Osteocyte (in vitro differentiated cells): Measurements from ENCODE around the gene AREL1. TPM values are rescaled to one million over a fixed set of nuclear protein-coding genes. Genes with fewer than 3 reads are reported as not detected.

Experiments used
- DNase-seq: peaks from one replicate; pipeline ENCODE4 v3.0.0; 2021; ENCODE audit warnings: mixed read lengths; ENCODE audit not compliant: unreplicated experiment; ENCODE audit errors: extremely low spot score
- H3K27ac Mint-ChIP-seq: one replicate; pipeline ENCODE4 v1.8.0; 2021; ENCODE audit warnings: mild to moderate bottlenecking, mixed read lengths; ENCODE audit not compliant: unreplicated experiment
- H3K27me3 Mint-ChIP-seq: one replicate; pipeline ENCODE4 v1.8.0; 2021; ENCODE audit warnings: mixed read lengths; ENCODE audit not compliant: unreplicated experiment
- H3K36me3 Mint-ChIP-seq: one replicate; pipeline ENCODE4 v1.8.0; 2021; ENCODE audit warnings: mixed read lengths; ENCODE audit not compliant: unreplicated experiment
- H3K4me1 Mint-ChIP-seq: one replicate; pipeline ENCODE4 v1.8.0; 2021; ENCODE audit warnings: mixed read lengths; ENCODE audit not compliant: unreplicated experiment
- H3K4me3 Mint-ChIP-seq: one replicate; pipeline ENCODE4 v1.8.0; 2021; ENCODE audit warnings: mild to moderate bottlenecking, moderate library complexity, mixed read lengths; ENCODE audit not compliant: unreplicated experiment
- H3K9me3 Mint-ChIP-seq: one replicate; pipeline ENCODE4 v1.8.0; 2021; ENCODE audit warnings: mixed read lengths; ENCODE audit not compliant: unreplicated experiment
- total RNA-seq: library from RNA; stranded (reverse); gene quantifications from 2 replicates; pipeline ENCODE4 v1.2.1, GENCODE V29; 2021
- TF ChIP-seq, protein P1 (sequence below): fragments of 200-600 bp; sonication (generic); IDR thresholded peaks from 2 replicates; pipeline ENCODE4 v1.5.0; 2021; ENCODE audit warnings: antibody characterized with exemption, mild to moderate bottlenecking, moderate library complexity

Gene AREL1
- total RNA-seq, 1 donor from 2014 or later: 45.6 TPM

DNA sequence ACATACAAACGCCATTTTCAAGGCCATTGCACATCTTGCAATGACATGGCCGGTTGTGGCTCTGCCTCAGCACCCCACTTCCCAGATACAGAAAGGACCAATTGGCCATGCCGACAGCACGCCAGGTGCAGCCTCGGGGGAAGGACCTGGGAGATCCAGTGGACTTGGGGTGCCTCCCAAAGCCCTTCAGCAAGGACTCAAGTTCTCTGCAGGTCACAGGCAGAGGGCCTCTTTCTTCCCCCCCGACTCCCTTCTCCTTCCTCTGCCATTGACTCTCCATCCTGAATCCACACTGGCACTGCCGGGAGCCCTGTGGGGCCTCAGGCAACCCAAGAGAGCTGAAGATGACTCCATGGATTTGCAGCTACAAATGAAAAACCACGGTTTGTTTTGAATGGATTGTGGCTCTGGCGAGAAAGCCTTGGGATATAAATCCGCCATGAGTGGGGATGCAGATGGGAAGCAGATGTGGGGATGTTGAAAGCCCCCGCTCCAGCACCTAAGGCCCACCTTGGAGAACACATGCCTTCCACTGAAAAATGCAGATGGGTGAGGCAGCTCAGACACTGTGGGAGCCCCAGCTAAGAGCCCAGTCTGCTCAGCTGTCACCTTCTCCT is 65.7 kb downstream of the AREL1 start:
- Mint-ChIP-seq H3K4me1 (peaks cover 57% of the 10 kb centered on the region), H3K36me3 (no peaks in the 10 kb centered on the region), H3K9me3 (no peaks in the 10 kb centered on the region), H3K27ac (peak overlapping the region; percentile 89), H3K4me3 (no peak overlapping the region), H3K27me3 (no peaks in the 10 kb centered on the region)
- DNase-seq: no peak
- TF ChIP-seq, protein P1, sequence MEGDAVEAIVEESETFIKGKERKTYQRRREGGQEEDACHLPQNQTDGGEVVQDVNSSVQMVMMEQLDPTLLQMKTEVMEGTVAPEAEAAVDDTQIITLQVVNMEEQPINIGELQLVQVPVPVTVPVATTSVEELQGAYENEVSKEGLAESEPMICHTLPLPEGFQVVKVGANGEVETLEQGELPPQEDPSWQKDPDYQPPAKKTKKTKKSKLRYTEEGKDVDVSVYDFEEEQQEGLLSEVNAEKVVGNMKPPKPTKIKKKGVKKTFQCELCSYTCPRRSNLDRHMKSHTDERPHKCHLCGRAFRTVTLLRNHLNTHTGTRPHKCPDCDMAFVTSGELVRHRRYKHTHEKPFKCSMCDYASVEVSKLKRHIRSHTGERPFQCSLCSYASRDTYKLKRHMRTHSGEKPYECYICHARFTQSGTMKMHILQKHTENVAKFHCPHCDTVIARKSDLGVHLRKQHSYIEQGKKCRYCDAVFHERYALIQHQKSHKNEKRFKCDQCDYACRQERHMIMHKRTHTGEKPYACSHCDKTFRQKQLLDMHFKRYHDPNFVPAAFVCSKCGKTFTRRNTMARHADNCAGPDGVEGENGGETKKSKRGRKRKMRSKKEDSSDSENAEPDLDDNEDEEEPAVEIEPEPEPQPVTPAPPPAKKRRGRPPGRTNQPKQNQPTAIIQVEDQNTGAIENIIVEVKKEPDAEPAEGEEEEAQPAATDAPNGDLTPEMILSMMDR: no peak

DNA sequence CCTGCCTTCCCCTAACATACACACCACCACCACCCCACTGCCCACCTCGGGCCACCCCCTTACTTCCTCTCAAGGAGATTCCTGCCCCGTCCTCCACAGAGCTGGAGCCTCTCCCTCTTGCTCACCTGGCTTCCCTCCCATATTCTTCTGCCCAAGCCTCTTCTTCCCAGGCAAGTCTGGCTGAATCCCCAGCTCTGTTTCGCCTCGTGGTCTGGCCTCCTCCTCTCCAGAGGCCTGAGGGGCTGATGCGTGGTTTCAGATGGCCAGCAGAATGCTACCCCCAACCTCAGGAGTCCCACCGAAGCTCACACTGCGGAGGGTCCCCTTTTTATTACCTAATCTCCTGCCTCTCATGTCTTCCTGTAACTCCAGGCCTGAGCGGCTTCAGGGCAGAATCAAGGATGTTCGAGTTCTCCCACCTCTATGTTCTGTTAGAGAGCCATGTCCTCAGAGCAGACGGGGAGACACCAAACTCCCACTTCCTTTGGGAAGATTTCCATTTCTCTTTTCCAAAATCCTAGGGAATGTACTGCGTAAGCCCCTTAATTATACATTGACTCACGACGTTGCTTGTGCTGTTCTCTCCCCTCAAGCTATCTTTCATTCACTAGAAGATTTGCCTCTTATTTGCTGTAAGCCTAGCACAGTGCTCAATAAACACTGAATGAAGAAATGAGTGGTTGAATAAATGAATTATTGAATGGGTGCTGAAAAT is 67.0 kb downstream of the AREL1 start:
- Mint-ChIP-seq H3K27me3 (no peaks in the 10 kb centered on the region), H3K4me3 (no peak overlapping the region), H3K9me3 (no peaks in the 10 kb centered on the region), H3K36me3 (no peaks in the 10 kb centered on the region), H3K4me1 (peaks cover 55% of the 10 kb centered on the region), H3K27ac (peak overlapping the region; percentile 10)
- no peak for DNase-seq
- TF ChIP-seq, protein P1: no peak

DNA sequence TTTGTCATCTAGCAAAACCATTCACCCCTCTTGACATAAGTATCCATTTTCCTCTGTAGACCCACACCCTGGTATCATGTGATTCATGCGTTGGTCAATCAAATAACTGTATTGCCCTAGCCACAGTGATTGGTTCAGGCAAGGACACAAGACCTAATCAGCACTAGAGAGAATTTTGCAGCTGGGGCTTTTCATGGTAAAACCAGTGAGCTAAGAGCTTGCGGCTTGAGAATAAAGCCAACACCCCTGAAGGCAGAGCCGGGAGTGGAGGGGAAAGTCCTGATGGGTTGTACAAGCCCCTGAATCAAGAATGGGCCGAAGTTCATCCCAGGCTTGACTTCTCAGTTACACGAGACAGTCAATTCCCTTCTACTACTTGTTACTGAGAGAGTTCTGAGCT is 67.6 kb downstream of the AREL1 start:
- peaks cover 48% of the 10 kb centered on the region for H3K4me1 Mint-ChIP-seq
- peak overlapping the region; percentile 10 for H3K27ac Mint-ChIP-seq
- H3K27me3 Mint-ChIP-seq: no peaks in the 10 kb centered on the region
- no peaks in the 10 kb centered on the region for H3K36me3 Mint-ChIP-seq
- TF ChIP-seq, protein P1: no peak
- H3K4me3 Mint-ChIP-seq: no peak overlapping the region
- DNase-seq: no peak
- H3K9me3 Mint-ChIP-seq: no peaks in the 10 kb centered on the region

DNA sequence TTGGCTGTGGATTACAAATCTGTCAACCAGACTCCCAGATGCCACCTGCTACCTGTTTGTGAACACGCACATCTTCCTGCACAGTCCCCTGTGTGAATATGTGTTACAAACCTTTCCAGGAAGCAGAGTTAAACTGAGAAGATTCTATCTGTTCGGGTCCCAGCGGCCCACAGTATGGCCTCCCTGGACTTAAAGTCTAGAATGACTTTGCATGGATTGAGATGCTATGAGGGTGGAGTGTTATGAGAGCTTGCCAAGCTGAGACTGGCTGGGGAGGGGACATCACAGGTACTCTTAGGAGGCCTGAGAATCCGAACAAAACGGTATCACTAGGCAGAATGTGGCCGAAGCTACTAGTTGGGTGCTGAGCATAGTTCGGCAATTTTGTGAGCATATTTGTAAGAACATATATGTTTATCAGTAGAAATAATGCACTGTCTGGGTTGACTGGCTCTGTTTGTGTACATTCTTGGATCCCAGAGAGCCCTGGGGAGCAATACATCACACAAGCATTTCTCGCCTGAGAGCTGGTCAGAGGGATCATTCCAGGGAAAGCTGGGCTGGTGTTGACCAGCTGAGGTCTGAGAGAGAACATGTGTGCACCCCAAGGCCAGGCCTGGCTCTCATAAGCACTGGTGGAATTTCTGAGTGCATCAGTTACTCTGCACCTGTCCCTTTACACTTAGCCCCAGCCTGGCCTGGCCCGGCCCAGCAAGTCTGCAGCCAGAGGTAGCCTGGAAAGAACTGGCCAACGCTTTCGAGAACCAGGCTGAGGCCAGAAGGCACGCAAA is 71.1 kb downstream of the AREL1 start:
- H3K9me3 Mint-ChIP-seq: no peaks in the 10 kb centered on the region
- TF ChIP-seq, protein P1: no peak

DNA sequence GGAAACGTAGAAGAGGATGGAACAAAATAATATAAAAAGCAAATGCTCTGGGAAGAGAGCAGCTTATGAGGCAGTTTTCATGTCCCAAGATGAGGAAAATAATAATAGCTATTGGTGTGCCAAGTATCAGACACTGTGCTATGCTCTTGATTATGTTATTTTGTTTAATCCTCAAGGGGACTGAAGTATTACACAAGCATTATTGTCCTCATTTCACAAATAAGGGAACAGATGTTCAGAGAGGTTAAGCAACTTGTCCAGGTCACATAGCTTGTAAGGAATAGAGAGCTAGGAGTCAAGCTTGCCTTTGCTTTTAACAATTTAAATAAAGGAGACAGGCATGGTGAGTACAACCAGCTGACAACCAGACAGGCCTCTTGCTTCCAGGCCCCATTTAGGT is 73.9 kb downstream of the AREL1 start:
- Mint-ChIP-seq H3K27ac (no peak overlapping the region), H3K4me1 (peaks cover 43% of the 10 kb centered on the region), H3K9me3 (no peaks in the 10 kb centered on the region), H3K36me3 (no peaks in the 10 kb centered on the region), H3K4me3 (no peak overlapping the region), H3K27me3 (no peaks in the 10 kb centered on the region)
- TF ChIP-seq, protein P1: no peak
- DNase-seq: no peak

More for the DNA sequence above, 71.1 kb downstream of the AREL1 start:
- DNase-seq: no peak
- no peaks in the 10 kb centered on the region for H3K27me3 Mint-ChIP-seq
- no peak overlapping the region for H3K4me3 Mint-ChIP-seq
- H3K36me3 Mint-ChIP-seq: no peaks in the 10 kb centered on the region
- H3K4me1 Mint-ChIP-seq: peaks cover 32% of the 10 kb centered on the region
- H3K27ac Mint-ChIP-seq: no peak overlapping the region
